NB4 (cell line): ENCODE results near the gene REPIN1.

ENCODE experiments used
- CTCF ChIP-seq: IDR thresholded peaks from one replicate; pipeline ENCODE4 v1.5.1; 2012; ENCODE audit warnings: low read depth, low read length
- POLR2A ChIP-seq: IDR thresholded peaks from 2 replicates; pipeline ENCODE4 v1.6.1; 2011; ENCODE audit warnings: mild to moderate bottlenecking; ENCODE audit not compliant: insufficient read length; ENCODE audit errors: extremely low read depth
- TF ChIP-seq, protein P1 (sequence below): IDR thresholded peaks from 2 replicates; pipeline ENCODE4 v1.6.1; 2011; ENCODE audit warnings: low read depth, low read length

- TF ChIP-seq POLR2A (no peak), CTCF (no peak)
- TF ChIP-seq, protein P1, sequence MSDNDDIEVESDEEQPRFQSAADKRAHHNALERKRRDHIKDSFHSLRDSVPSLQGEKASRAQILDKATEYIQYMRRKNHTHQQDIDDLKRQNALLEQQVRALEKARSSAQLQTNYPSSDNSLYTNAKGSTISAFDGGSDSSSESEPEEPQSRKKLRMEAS, result no peak
Measured at GRCh38 chr7:150401861-150402631, 33.4 kb downstream of the REPIN1 start.
